Right kidney (tissue), 1 donor: Measurements from ENCODE around the gene SHC2.
"Not testable (repeated sequence)": the region's sequence is repeated elsewhere in the genome, so short reads cannot be mapped to it uniquely, and the experiment has no call there.

Experiments
- DNase-seq: peaks from one replicate; pipeline ENCODE4 v3.0.0-alpha.2; 2016

Gene SHC2

GRCh38 chr19:390386-391206 is 70.2 kb downstream of the SHC2 start:
- no peak for DNase-seq

GRCh38 chr19:389935-390289 is 70.9 kb downstream of the SHC2 start:
- DNase-seq: no peak

- DNase-seq: no peak
Observed at GRCh38 chr19:389255-389934, 71.4 kb downstream of the SHC2 start.

GRCh38 chr19:388691-389090 is 72.1 kb downstream of the SHC2 start:
- no peak for DNase-seq

GRCh38 chr19:387777-388176 is 73.1 kb downstream of the SHC2 start:
- no peak for DNase-seq

GRCh38 chr19:386632-387301 is 74.1 kb downstream of the SHC2 start:
- not testable (repeated sequence) for DNase-seq

- not testable (repeated sequence) for DNase-seq
Observed at GRCh38 chr19:386189-386588, 74.6 kb downstream of the SHC2 start.

- DNase-seq: no peak
Observed at GRCh38 chr19:384799-385169, 76.0 kb downstream of the SHC2 start.

GRCh38 chr19:383922-384798 is 76.7 kb downstream of the SHC2 start:
- DNase-seq: peak; percentile 62

GRCh38 chr19:383040-383439 is 77.8 kb downstream of the SHC2 start:
- DNase-seq: no peak

GRCh38 chr19:382578-382977 is 78.3 kb downstream of the SHC2 start:
- not testable (repeated sequence) for DNase-seq

- DNase-seq: not testable (repeated sequence)
Observed at GRCh38 chr19:381901-382300, 78.9 kb downstream of the SHC2 start.

GRCh38 chr19:380618-381219 is 80.1 kb downstream of the SHC2 start:
- not testable (repeated sequence) for DNase-seq

GRCh38 chr19:379796-380195 is 81.0 kb downstream of the SHC2 start:
- DNase-seq: no peak

- DNase-seq: no peak
Observed at GRCh38 chr19:378706-379105, 82.1 kb downstream of the SHC2 start.

GRCh38 chr19:377801-378581 is 82.8 kb downstream of the SHC2 start:
- no peak for DNase-seq

GRCh38 chr19:376111-376470 is 84.7 kb downstream of the SHC2 start:
- DNase-seq: no peak

GRCh38 chr19:375395-376110 is 85.3 kb downstream of the SHC2 start:
- no peak for DNase-seq

- DNase-seq: no peak
Observed at GRCh38 chr19:374886-375235, 86.0 kb downstream of the SHC2 start.

- DNase-seq: no peak
Observed at GRCh38 chr19:374183-374885, 86.5 kb downstream of the SHC2 start.
